Ovary (tissue), 3 donors: ENCODE results near the gene DYNC1I1.

Experiments
- EP300 ChIP-seq: sonication (generic); formaldehyde crosslinking; IDR thresholded peaks from one replicate; pipeline ENCODE4 v1.6.1; 2017; ENCODE audit warnings: antibody characterized with exemption
- POLR2A ChIP-seq: fragments of 450-650 bp; IDR thresholded peaks from one replicate; pipeline ENCODE4 v1.6.1; 2017; ENCODE audit warnings: antibody characterized with exemption, mild to moderate bottlenecking, moderate library complexity
- TF ChIP-seq, protein P1 (sequence below), 3 donors: fragments of 450-650 bp in 2 of 3; fragments of 200-600 bp in 1 of 3; IDR thresholded peaks; one replicate each; pipeline versions ENCODE4 v1.5.1 to v1.8.0; 2016 to 2022; ENCODE audit warnings: antibody characterized with exemption in 3 of 3, mild to moderate bottlenecking in 1 of 3
- donor health status: DM: no; HTN: no; CAD: no.

DNA sequence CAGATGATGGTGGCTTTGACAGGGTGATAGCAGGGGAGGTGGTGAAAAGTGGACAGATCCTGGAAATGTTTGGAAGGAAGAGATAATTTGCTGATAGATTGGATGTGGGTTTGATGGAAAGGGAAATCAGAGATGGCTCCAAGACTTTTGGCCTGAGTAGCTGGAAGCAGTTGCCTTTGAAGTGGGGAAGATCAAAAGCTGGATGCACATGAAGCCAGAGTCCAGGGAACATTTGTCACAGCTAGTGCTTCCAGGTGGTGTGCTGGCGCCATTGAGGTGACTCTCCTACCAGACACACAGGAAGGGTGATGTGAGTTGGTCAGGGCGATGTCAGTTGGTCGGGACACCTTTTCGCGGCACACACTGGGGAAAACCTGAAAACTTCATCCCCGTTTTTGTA, 15.9 kb downstream of the DYNC1I1 start:
- TF ChIP-seq, protein P1, sequence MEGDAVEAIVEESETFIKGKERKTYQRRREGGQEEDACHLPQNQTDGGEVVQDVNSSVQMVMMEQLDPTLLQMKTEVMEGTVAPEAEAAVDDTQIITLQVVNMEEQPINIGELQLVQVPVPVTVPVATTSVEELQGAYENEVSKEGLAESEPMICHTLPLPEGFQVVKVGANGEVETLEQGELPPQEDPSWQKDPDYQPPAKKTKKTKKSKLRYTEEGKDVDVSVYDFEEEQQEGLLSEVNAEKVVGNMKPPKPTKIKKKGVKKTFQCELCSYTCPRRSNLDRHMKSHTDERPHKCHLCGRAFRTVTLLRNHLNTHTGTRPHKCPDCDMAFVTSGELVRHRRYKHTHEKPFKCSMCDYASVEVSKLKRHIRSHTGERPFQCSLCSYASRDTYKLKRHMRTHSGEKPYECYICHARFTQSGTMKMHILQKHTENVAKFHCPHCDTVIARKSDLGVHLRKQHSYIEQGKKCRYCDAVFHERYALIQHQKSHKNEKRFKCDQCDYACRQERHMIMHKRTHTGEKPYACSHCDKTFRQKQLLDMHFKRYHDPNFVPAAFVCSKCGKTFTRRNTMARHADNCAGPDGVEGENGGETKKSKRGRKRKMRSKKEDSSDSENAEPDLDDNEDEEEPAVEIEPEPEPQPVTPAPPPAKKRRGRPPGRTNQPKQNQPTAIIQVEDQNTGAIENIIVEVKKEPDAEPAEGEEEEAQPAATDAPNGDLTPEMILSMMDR (IDR thresholded peaks at IDR 0.05): no peak
- TF ChIP-seq POLR2A (no peak), EP300 (no peak)
